Neural progenitor cell (in vitro differentiated cells): ENCODE data around the gene GJA5. TPM values are rescaled to one million over a fixed set of nuclear protein-coding genes. Genes with fewer than 3 reads are reported as not detected.

Experiments
- DNase-seq: peaks from one replicate; pipeline ENCODE4 v3.0.0-alpha.2; 2016; ENCODE audit warnings: low spot score
- H2AFZ ChIP-seq: fragments of 200-600 bp; sonication (generic); replicated peaks from 2 replicates; pipeline ENCODE4 v1.6.1; 2016; ENCODE audit warnings: antibody characterized with exemption
- H3F3A ChIP-seq: fragments of 200-600 bp; sonication (generic); 2 replicates; pipeline ENCODE4 v1.6.1; 2016; ENCODE audit warnings: antibody characterized with exemption, low read depth
- H3K27ac ChIP-seq: fragments of 200-600 bp; sonication (generic); 2 replicates; pipeline ENCODE4 v1.5.1; 2016; ENCODE audit warnings: mild to moderate bottlenecking
- H3K27me3 ChIP-seq: fragments of 200-600 bp; sonication (generic); 2 replicates; pipeline ENCODE4 v1.6.1; 2016; ENCODE audit warnings: mild to moderate bottlenecking, moderate library complexity
- H3K36me3 ChIP-seq: fragments of 200-600 bp; sonication (generic); 2 replicates; pipeline ENCODE4 v1.5.1; 2016
- H3K4me1 ChIP-seq: fragments of 200-600 bp; sonication (generic); 2 replicates; pipeline ENCODE4 v1.6.1; 2016; ENCODE audit warnings: mixed run types
- H3K4me2 ChIP-seq: fragments of 200-600 bp; sonication (generic); 2 replicates; pipeline ENCODE4 v1.6.1; 2016
- H3K4me3 ChIP-seq: fragments of 200-600 bp; sonication (generic); 2 replicates; pipeline ENCODE4 v1.5.1; 2016
- H3K79me2 ChIP-seq: fragments of 200-600 bp; sonication (generic); 2 replicates; pipeline ENCODE4 v1.6.1; 2016; ENCODE audit warnings: low read depth
- H3K9ac ChIP-seq: fragments of 200-600 bp; sonication (generic); 2 replicates; pipeline ENCODE4 v1.6.1; 2016
- H3K9me3 ChIP-seq: fragments of 200-600 bp; sonication (generic); 2 replicates; pipeline ENCODE4 v1.5.1; 2016; ENCODE audit warnings: low read depth
- H4K20me1 ChIP-seq: fragments of 200-600 bp; sonication (generic); 2 replicates; pipeline ENCODE4 v1.6.1; 2016; ENCODE audit warnings: low read depth
- H3K27ac Mint-ChIP-seq: 3 replicates; pipeline ENCODE4 v1.8.0; 2021; ENCODE audit warnings: mixed read lengths
- H3K27me3 Mint-ChIP-seq: 2 replicates; pipeline ENCODE4 v1.8.0; 2022; ENCODE audit warnings: low read depth, mild to moderate bottlenecking, inconsistent platforms, moderate library complexity, mixed read lengths; ENCODE audit not compliant: insufficient read depth
- H3K36me3 Mint-ChIP-seq: 3 replicates; pipeline ENCODE4 v1.8.0; 2021; ENCODE audit warnings: mixed read lengths
- H3K4me1 Mint-ChIP-seq: 3 replicates; pipeline ENCODE4 v1.8.0; 2021; ENCODE audit warnings: mixed read lengths
- H3K4me3 Mint-ChIP-seq: 3 replicates; pipeline ENCODE4 v1.8.0; 2021; ENCODE audit warnings: mild to moderate bottlenecking, moderate library complexity, mixed read lengths
- H3K9me3 Mint-ChIP-seq: 3 replicates; pipeline ENCODE4 v1.8.0; 2020; ENCODE audit warnings: mixed read lengths
- CTCF ChIP-seq: fragments of 200-600 bp; sonication (generic); IDR thresholded peaks from 2 replicates; pipeline ENCODE4 v1.5.1; 2017; ENCODE audit warnings: antibody characterized with exemption, mild to moderate bottlenecking
- EZH2 ChIP-seq: fragments of 200-600 bp; sonication (generic); IDR thresholded peaks from 2 replicates; pipeline ENCODE4 v1.6.1; 2017; ENCODE audit warnings: antibody characterized with exemption, mild to moderate bottlenecking, moderate library complexity
- EZH2phosphoT487 ChIP-seq: fragments of 200-600 bp; sonication (generic); IDR thresholded peaks from 2 replicates; pipeline ENCODE4 v1.6.1; 2017; ENCODE audit warnings: antibody characterized with exemption
- total RNA-seq: library from RNA; depleted of rRNA; stranded (reverse); fragments of >200 nt; gene quantifications from 2 replicates; pipeline ENCODE4 v1.2.3, GENCODE V29; 2015; ENCODE audit warnings: low replicate concordance

The GJA5 gene
- total RNA-seq, 1 donor from 2014 or later, result 0.11 TPM

GRCh38 chr1:147738739-147739476 lies 21.5 kb downstream of the GJA5 start:
- Histone ChIP-seq H2AFZ (no peak overlapping the region), H3F3A (no peaks in the 10 kb centered on the region), H3K27ac (no peak overlapping the region), H3K27me3 (no peaks in the 10 kb centered on the region), H3K4me1 (no peaks in the 10 kb centered on the region), H3K79me2 (no peaks in the 10 kb centered on the region), H3K36me3 (no peaks in the 10 kb centered on the region), H3K9ac (no peak overlapping the region), H4K20me1 (no peaks in the 10 kb centered on the region), H3K4me3 (no peak overlapping the region), H3K4me2 (no peak overlapping the region), H3K9me3 (no peaks in the 10 kb centered on the region)
- TF ChIP-seq EZH2phosphoT487 (no peak), CTCF (no peak), EZH2 (no peak)
- no peak overlapping the region for H3K4me3 Mint-ChIP-seq
- DNase-seq, result no peak
- no peaks in the 10 kb centered on the region for H3K9me3 Mint-ChIP-seq
- H3K27me3 Mint-ChIP-seq, result peaks cover 5% of the 10 kb centered on the region
- H3K36me3 Mint-ChIP-seq, result no peaks in the 10 kb centered on the region
- H3K27ac Mint-ChIP-seq, result no peak overlapping the region
- H3K4me1 Mint-ChIP-seq, result peaks cover 8% of the 10 kb centered on the region

DNA sequence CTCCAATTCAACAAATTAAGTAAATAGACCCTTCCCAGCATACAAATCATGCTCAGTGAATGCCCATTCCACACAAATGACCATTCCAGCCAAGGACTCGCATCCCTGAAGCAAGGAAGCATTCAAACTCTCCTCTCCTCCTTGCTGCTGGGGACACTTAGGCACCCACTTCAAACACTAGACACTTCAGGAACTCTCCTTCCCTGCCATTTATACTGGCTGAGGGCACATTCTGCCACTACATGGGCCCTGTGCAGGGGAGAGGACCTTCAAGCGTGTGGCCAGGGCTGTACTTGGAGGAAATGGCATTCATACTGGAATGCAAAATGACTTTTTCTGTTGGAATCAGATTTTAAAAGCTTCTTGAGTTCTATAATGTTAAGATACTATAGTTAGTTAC lies 22.3 kb downstream of the GJA5 start:
- Mint-ChIP-seq H3K9me3 (no peaks in the 10 kb centered on the region), H3K27me3 (peaks cover 8% of the 10 kb centered on the region), H3K4me1 (peaks cover 8% of the 10 kb centered on the region), H3K4me3 (no peak overlapping the region), H3K36me3 (no peaks in the 10 kb centered on the region), H3K27ac (no peak overlapping the region)
- DNase-seq, result no peak
- H4K20me1 ChIP-seq, result no peaks in the 10 kb centered on the region
- no peaks in the 10 kb centered on the region for H3K36me3 ChIP-seq
- H3K79me2 ChIP-seq, result no peaks in the 10 kb centered on the region
- H2AFZ ChIP-seq, result no peak overlapping the region
- H3K9me3 ChIP-seq, result no peaks in the 10 kb centered on the region
- H3K4me3 ChIP-seq, result no peak overlapping the region
- H3F3A ChIP-seq, result no peaks in the 10 kb centered on the region
- H3K9ac ChIP-seq, result no peak overlapping the region
- no peaks in the 10 kb centered on the region for H3K4me1 ChIP-seq
- H3K27me3 ChIP-seq, result no peaks in the 10 kb centered on the region
- no peak overlapping the region for H3K4me2 ChIP-seq
- TF ChIP-seq CTCF, result no peak
- no peak for TF ChIP-seq EZH2phosphoT487
- no peak overlapping the region for H3K27ac ChIP-seq

DNA sequence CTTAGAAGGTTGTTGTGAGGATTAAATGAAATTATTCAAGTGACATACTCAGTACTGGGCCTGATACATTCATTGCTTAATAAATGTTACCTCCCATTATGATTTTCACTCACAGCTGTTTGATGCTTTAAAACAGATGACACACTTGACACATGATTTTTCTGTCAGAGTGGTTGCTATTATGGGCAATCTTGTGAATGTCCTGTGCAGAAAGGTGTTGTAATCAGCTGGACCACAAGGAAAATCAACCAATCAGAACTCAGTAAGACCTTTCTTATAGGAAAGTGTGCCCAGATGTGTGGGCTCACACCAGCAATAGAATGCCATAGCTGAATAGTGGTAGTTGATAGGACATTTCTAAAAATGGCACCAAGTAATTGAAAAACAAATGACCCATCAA lies 23.5 kb downstream of the GJA5 start:
- Mint-ChIP-seq H3K36me3 (no peaks in the 10 kb centered on the region), H3K4me1 (peaks cover 8% of the 10 kb centered on the region), H3K27me3 (peaks cover 8% of the 10 kb centered on the region), H3K4me3 (no peak overlapping the region), H3K27ac (no peak overlapping the region), H3K9me3 (no peaks in the 10 kb centered on the region)
- no peak overlapping the region for H3K4me3 ChIP-seq
- no peaks in the 10 kb centered on the region for H3K27me3 ChIP-seq
- no peaks in the 10 kb centered on the region for H3K9me3 ChIP-seq
- H2AFZ ChIP-seq, result no peak overlapping the region
- H3K27ac ChIP-seq, result no peak overlapping the region
- H3K9ac ChIP-seq, result no peak overlapping the region
- no peaks in the 10 kb centered on the region for H4K20me1 ChIP-seq
- TF ChIP-seq CTCF (no peak), EZH2 (no peak)
- DNase-seq, result no peak
- H3K36me3 ChIP-seq, result no peaks in the 10 kb centered on the region
- H3K4me1 ChIP-seq, result no peaks in the 10 kb centered on the region
- H3F3A ChIP-seq, result no peaks in the 10 kb centered on the region
- no peaks in the 10 kb centered on the region for H3K79me2 ChIP-seq
- H3K4me2 ChIP-seq, result no peak overlapping the region
